Thyroid gland (tissue), 4 donors: ENCODE measurements around the gene WHRN.

Experiments used
- POLR2A ChIP-seq, 2 donors: fragments of 450-650 bp; IDR thresholded peaks; one replicate each; pipeline ENCODE4 v1.6.1; 2017; ENCODE audit warnings: antibody characterized with exemption in 2 of 2, mild to moderate bottlenecking in 2 of 2, moderate library complexity in 1 of 2
- TF ChIP-seq, protein P1 (sequence below), 6 experiments: fragments of 200-600 bp in 3 of 6; fragments of 450-650 bp in 3 of 6; sonication (generic) in 3 of 6; IDR thresholded peaks; one replicate each; pipeline ENCODE4 v1.5.1; 2016 to 2019; ENCODE audit warnings: antibody characterized with exemption in 6 of 6, mild to moderate bottlenecking in 2 of 6, inconsistent platforms in 1 of 6, moderate library complexity in 1 of 6

DNA sequence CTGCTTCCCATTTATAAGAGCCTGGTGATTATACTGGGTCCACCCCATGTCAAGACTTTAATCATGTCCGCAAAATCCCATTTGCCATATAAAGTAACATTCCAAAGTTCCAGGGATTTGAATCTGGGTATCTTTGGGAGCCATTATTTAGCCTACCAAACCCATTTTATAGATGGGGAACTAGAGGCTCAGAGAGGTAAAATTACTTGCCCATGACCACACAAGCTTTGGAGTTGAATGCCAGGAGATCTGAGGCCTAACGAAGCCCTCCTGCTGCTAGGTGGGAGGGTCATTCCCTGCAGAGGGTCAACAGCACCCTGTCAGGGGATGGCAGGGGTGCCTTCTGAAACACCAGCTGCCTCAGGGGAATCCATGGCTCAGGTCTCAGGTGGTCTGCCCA, 104.5 kb downstream of the WHRN start:
- TF ChIP-seq, protein P1, sequence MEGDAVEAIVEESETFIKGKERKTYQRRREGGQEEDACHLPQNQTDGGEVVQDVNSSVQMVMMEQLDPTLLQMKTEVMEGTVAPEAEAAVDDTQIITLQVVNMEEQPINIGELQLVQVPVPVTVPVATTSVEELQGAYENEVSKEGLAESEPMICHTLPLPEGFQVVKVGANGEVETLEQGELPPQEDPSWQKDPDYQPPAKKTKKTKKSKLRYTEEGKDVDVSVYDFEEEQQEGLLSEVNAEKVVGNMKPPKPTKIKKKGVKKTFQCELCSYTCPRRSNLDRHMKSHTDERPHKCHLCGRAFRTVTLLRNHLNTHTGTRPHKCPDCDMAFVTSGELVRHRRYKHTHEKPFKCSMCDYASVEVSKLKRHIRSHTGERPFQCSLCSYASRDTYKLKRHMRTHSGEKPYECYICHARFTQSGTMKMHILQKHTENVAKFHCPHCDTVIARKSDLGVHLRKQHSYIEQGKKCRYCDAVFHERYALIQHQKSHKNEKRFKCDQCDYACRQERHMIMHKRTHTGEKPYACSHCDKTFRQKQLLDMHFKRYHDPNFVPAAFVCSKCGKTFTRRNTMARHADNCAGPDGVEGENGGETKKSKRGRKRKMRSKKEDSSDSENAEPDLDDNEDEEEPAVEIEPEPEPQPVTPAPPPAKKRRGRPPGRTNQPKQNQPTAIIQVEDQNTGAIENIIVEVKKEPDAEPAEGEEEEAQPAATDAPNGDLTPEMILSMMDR (IDR thresholded peaks at IDR 0.05) = no peak
- no peak for TF ChIP-seq POLR2A (IDR thresholded peaks at IDR 0.05)
